Parathyroid adenoma (tissue), 2 donors: ENCODE measurements around the gene SNX19.

Experiments
- H2AFZ ChIP-seq: fragments of 300-600 bp; sonication (generic); one replicate; pipeline ENCODE4 v1.7.0; 2017; ENCODE audit warnings: antibody characterized with exemption, mild to moderate bottlenecking
- H3K27ac ChIP-seq: fragments of 300-600 bp; sonication (generic); one replicate; pipeline ENCODE4 v1.7.0; 2017
- H3K27me3 ChIP-seq: fragments of 300-600 bp; sonication (generic); one replicate; pipeline ENCODE4 v1.7.0; 2017; ENCODE audit warnings: low read length; ENCODE audit not compliant: control insufficient read depth, insufficient read depth
- H3K36me3 ChIP-seq: fragments of 300-600 bp; sonication (generic); one replicate; pipeline ENCODE4 v1.7.0; 2017; ENCODE audit warnings: low read length; ENCODE audit not compliant: control insufficient read depth, insufficient read depth
- H3K4me1 ChIP-seq: fragments of 300-600 bp; sonication (generic); one replicate; pipeline ENCODE4 v1.7.0; 2017; ENCODE audit warnings: control low read depth
- H3K4me2 ChIP-seq: fragments of 300-600 bp; sonication (generic); one replicate; pipeline ENCODE4 v1.7.0; 2017; ENCODE audit warnings: low read length
- H3K4me3 ChIP-seq: fragments of 300-600 bp; sonication (generic); one replicate; pipeline ENCODE4 v1.7.0; 2017; ENCODE audit warnings: low read depth, low read length
- H3K79me2 ChIP-seq: fragments of 300-600 bp; sonication (generic); one replicate; pipeline ENCODE4 v1.7.0; 2017; ENCODE audit warnings: control low read depth
- H3K9ac ChIP-seq: fragments of 300-600 bp; sonication (generic); one replicate; pipeline ENCODE4 v1.7.0; 2017; ENCODE audit warnings: mild to moderate bottlenecking
- H3K9me3 ChIP-seq: fragments of 300-600 bp; sonication (generic); one replicate; pipeline ENCODE4 v1.7.0; 2017; ENCODE audit warnings: low read length; ENCODE audit not compliant: control insufficient read depth
- TF ChIP-seq, protein P1 (sequence below): fragments of 300-600 bp; sonication (generic); IDR thresholded peaks from one replicate; pipeline ENCODE4 v1.7.0; 2017; ENCODE audit warnings: antibody characterized with exemption, mild to moderate bottlenecking
- donor health status: primary hyperparathyroidism.

The SNX19 gene

GRCh38 chr11:130826572-130826971 lies 89.7 kb downstream of the SNX19 start:
- no peak overlapping the region for H3K4me3 ChIP-seq
- no peak overlapping the region for H3K27ac ChIP-seq
- H2AFZ ChIP-seq = no peak overlapping the region
- H3K4me2 ChIP-seq = no peak overlapping the region
- TF ChIP-seq, protein P1, sequence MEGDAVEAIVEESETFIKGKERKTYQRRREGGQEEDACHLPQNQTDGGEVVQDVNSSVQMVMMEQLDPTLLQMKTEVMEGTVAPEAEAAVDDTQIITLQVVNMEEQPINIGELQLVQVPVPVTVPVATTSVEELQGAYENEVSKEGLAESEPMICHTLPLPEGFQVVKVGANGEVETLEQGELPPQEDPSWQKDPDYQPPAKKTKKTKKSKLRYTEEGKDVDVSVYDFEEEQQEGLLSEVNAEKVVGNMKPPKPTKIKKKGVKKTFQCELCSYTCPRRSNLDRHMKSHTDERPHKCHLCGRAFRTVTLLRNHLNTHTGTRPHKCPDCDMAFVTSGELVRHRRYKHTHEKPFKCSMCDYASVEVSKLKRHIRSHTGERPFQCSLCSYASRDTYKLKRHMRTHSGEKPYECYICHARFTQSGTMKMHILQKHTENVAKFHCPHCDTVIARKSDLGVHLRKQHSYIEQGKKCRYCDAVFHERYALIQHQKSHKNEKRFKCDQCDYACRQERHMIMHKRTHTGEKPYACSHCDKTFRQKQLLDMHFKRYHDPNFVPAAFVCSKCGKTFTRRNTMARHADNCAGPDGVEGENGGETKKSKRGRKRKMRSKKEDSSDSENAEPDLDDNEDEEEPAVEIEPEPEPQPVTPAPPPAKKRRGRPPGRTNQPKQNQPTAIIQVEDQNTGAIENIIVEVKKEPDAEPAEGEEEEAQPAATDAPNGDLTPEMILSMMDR = no peak
- H3K9me3 ChIP-seq = no peaks in the 10 kb centered on the region
- H3K79me2 ChIP-seq = no peaks in the 10 kb centered on the region
- no peak overlapping the region for H3K9ac ChIP-seq
- no peaks in the 10 kb centered on the region for H3K36me3 ChIP-seq
- H3K4me1 ChIP-seq = no peaks in the 10 kb centered on the region
- no peaks in the 10 kb centered on the region for H3K27me3 ChIP-seq

- Histone ChIP-seq H3K9ac (no peak overlapping the region), H3K36me3 (no peaks in the 10 kb centered on the region), H3K79me2 (no peaks in the 10 kb centered on the region), H2AFZ (no peak overlapping the region), H3K4me2 (no peak overlapping the region), H3K9me3 (no peaks in the 10 kb centered on the region), H3K4me3 (no peak overlapping the region), H3K27ac (no peak overlapping the region), H3K27me3 (no peaks in the 10 kb centered on the region), H3K4me1 (no peaks in the 10 kb centered on the region)
- TF ChIP-seq, protein P1 = no peak
Observed at GRCh38 chr11:130825983-130826382, 90.3 kb downstream of the SNX19 start.

DNA sequence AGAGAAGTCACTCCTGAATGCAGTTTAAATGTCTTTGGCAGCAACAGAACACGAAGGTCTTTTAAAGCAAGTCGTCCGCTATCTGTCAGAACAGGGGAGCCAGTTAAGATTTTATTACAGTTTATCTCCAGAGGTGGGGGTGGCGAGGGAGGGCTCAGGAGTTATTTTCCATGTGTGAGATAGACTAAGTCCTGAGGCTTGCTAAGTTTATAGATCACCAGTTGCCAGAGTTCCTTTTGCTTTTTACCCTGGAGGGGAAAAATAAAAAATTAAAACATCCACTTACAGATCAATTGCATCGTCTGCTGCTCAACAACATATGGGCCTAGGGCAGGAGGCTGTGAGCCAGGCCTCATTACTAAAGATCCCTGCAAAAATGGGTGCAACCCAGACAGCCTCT lies 90.7 kb downstream of the SNX19 start:
- Histone ChIP-seq H3K27me3 (no peaks in the 10 kb centered on the region), H3K9me3 (no peaks in the 10 kb centered on the region), H2AFZ (no peak overlapping the region), H3K4me3 (no peak overlapping the region), H3K9ac (no peak overlapping the region), H3K4me1 (no peaks in the 10 kb centered on the region), H3K27ac (no peak overlapping the region), H3K79me2 (no peaks in the 10 kb centered on the region), H3K36me3 (no peaks in the 10 kb centered on the region), H3K4me2 (no peak overlapping the region)
- TF ChIP-seq, protein P1 = no peak
